Spleen (tissue), 7 donors: Measurements from ENCODE around the gene CHRNA4.

Experiments
- POLR2A ChIP-seq, 3 donors: fragments of 450-650 bp; IDR thresholded peaks; one replicate each; pipeline ENCODE4 v1.5.1; 2017; ENCODE audit warnings: antibody characterized with exemption in 3 of 3, mild to moderate bottlenecking in 1 of 3
- TF ChIP-seq, protein P1 (sequence below), 11 experiments: fragments of 200-600 bp in 7 of 11; fragments of 450-650 bp in 4 of 11; sonication (generic) in 4 of 11; IDR thresholded peaks in 8 of 11; conservative IDR thresholded peaks in 3 of 11; 1 replicate in 7 of 11; 2 replicates in 4 of 11; pipeline versions ENCODE4 v1.4.0 to v1.8.0; 2016 to 2021; ENCODE audit warnings: antibody characterized with exemption in 11 of 11, inconsistent platforms in 4 of 11, mild to moderate bottlenecking in 1 of 11
- donor health status: DM: no; HTN: no; CAD: no; lungs with moderate emphysema.
- donor health status: DM: no; HTN: no; CAD: no.
- donor health status: DM: no; HTN: no; CAD: no.

DNA sequence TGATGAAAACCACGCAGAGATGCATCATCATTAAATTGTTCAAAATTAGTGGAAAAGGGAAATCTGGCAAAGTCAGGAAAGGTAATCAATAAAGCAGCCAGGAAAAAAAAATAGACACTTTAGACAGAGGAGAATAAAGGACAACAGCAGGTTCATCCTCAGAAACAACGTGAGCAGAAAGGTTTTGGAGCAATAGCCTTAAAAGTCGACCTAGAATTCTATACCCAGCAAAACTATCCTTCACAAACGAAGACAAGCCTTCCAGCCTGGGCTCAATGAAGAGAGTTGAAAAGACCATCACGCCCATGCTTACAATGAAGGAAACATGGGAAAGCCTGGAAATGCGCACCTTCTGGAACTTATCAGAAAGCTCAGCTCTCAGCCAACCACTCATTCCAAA, 24.7 kb upstream of the CHRNA4 start:
- TF ChIP-seq, protein P1, sequence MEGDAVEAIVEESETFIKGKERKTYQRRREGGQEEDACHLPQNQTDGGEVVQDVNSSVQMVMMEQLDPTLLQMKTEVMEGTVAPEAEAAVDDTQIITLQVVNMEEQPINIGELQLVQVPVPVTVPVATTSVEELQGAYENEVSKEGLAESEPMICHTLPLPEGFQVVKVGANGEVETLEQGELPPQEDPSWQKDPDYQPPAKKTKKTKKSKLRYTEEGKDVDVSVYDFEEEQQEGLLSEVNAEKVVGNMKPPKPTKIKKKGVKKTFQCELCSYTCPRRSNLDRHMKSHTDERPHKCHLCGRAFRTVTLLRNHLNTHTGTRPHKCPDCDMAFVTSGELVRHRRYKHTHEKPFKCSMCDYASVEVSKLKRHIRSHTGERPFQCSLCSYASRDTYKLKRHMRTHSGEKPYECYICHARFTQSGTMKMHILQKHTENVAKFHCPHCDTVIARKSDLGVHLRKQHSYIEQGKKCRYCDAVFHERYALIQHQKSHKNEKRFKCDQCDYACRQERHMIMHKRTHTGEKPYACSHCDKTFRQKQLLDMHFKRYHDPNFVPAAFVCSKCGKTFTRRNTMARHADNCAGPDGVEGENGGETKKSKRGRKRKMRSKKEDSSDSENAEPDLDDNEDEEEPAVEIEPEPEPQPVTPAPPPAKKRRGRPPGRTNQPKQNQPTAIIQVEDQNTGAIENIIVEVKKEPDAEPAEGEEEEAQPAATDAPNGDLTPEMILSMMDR (IDR thresholded peaks at IDR 0.05 in 8 of 11, conservative IDR thresholded peaks at IDR 0.05 in 3 of 11): no peak
- TF ChIP-seq POLR2A (IDR thresholded peaks at IDR 0.05): no peak
